ENCODE data around the gene AUP1. TPM values are rescaled to one million over a fixed set of nuclear protein-coding genes. Genes with fewer than 3 reads are reported as not detected.

AUP1 gene
- total RNA-seq, 1 experiment from 2014 or later = 154 TPM

GRCh38 chr2:74481431-74481830 lies 48.1 kb downstream of the AUP1 start:
- peaks cover 18% of the 10 kb centered on the region for H3K4me1 Mint-ChIP-seq (ENCODE audit: low read depth, unreplicated experiment)
- H3K9me3 Mint-ChIP-seq (ENCODE audit: unreplicated experiment) = no peaks in the 10 kb centered on the region
- H3K36me3 Mint-ChIP-seq (ENCODE audit: insufficient read depth, unreplicated experiment) = peaks cover 70% of the 10 kb centered on the region
- BruUV-seq (replicated peaks) = no TSS peak
- ChIA-PET POLR2A (interaction anchor here (0.8 to 1.8 kb wide), 3 partner anchors 18 to 23 kb away, joined by 3 to 7 read pairs (median 3); partner anchors contain the start of genes LBX2 and WBP1), CTCF (interaction anchor here (1.7 to 2.0 kb wide), 2 partner anchors 22 to 51 kb away, joined by 6 to 8 read pairs; no protein-coding TSS in a partner anchor)
- peak overlapping the region; percentile 76 for H3K4me3 ChIP-seq (ENCODE audit: low read depth, low read length)
- no peaks in the 10 kb centered on the region for H3K27me3 ChIP-seq (replicated peaks; ENCODE audit: control insufficient read depth, insufficient read depth, low read length)
- intact Hi-C loops (cut with micrococcal nuclease; ENCODE audit: unreplicated experiment) = no loop called here
- no peaks in the 10 kb centered on the region for H3K27me3 Mint-ChIP-seq (ENCODE audit: insufficient read depth, unreplicated experiment)
- peak overlapping the region; percentile 90 for H3K27ac Mint-ChIP-seq (ENCODE audit: unreplicated experiment)
- TF ChIP-seq, protein P1, sequence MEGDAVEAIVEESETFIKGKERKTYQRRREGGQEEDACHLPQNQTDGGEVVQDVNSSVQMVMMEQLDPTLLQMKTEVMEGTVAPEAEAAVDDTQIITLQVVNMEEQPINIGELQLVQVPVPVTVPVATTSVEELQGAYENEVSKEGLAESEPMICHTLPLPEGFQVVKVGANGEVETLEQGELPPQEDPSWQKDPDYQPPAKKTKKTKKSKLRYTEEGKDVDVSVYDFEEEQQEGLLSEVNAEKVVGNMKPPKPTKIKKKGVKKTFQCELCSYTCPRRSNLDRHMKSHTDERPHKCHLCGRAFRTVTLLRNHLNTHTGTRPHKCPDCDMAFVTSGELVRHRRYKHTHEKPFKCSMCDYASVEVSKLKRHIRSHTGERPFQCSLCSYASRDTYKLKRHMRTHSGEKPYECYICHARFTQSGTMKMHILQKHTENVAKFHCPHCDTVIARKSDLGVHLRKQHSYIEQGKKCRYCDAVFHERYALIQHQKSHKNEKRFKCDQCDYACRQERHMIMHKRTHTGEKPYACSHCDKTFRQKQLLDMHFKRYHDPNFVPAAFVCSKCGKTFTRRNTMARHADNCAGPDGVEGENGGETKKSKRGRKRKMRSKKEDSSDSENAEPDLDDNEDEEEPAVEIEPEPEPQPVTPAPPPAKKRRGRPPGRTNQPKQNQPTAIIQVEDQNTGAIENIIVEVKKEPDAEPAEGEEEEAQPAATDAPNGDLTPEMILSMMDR (IDR thresholded peaks at IDR 0.05; ENCODE audit: insufficient read depth in 1 of 2, low read depth in 1 of 2, low read length in 1 of 2, severe bottlenecking in 1 of 2, unreplicated experiment in 1 of 2) = no peak
- peaks cover 8% of the 10 kb centered on the region for H3K4me1 ChIP-seq
- H3K36me3 ChIP-seq (ENCODE audit: control insufficient read depth, insufficient read depth, low read length) = peaks cover 3% of the 10 kb centered on the region; the same call in 1 of the 2 replicates
- no peak for DNase-seq
- peak overlapping the region; percentile 82 for H3K4me3 Mint-ChIP-seq (ENCODE audit: unreplicated experiment)
- no peaks in the 10 kb centered on the region for H3K9me3 ChIP-seq

Other genes starting within 250 kb of the AUP1 start
- gene SLC4A5, start 186.3 kb downstream of the AUP1 start, total RNA-seq (2022) = 1.9 and 2.2 TPM in 2 replicates
- 132 and 139 TPM in 2 replicates for gene DCTN1, start 149.4 kb downstream of the AUP1 start, total RNA-seq (2022)
- 0.84 and 1.7 TPM in 2 replicates for gene C2orf81, start 108.1 kb downstream of the AUP1 start, total RNA-seq (2022)
- 8.4 and 9.9 TPM in 2 replicates for gene WDR54, start 108.0 kb downstream of the AUP1 start, total RNA-seq (2022)
- gene RTKN, start 87.8 kb downstream of the AUP1 start, total RNA-seq (2022) = 123 and 139 TPM in 2 replicates
- 25.2 and 29.1 TPM in 2 replicates for gene INO80B, start 74.6 kb downstream of the AUP1 start, total RNA-seq (2022)
- gene WBP1, start 71.3 kb downstream of the AUP1 start, total RNA-seq (2022) = 53.4 and 54.8 TPM in 2 replicates
- gene MOGS, start 64.3 kb downstream of the AUP1 start, total RNA-seq (2022) = 70.5 and 71.1 TPM in 2 replicates
- 88.4 and 102 TPM in 2 replicates for gene MRPL53, start 57.0 kb downstream of the AUP1 start, total RNA-seq (2022)
- 39.0 and 47.1 TPM in 2 replicates for gene CCDC142, start 46.7 kb downstream of the AUP1 start, total RNA-seq (2022)
- gene TTC31, start 46.6 kb downstream of the AUP1 start, total RNA-seq (2022) = 31.3 and 32.4 TPM in 2 replicates
- gene LBX2, start 30.1 kb downstream of the AUP1 start, total RNA-seq (2022) = 11.1 and 11.4 TPM in 2 replicates
- 27.0 and 29.7 TPM in 2 replicates for gene PCGF1, start 22.0 kb downstream of the AUP1 start, total RNA-seq (2022)
- 0.68 and 0.72 TPM in 2 replicates for gene TLX2, start 15.3 kb downstream of the AUP1 start, total RNA-seq (2022)
- 0.50 and 1.4 TPM in 2 replicates for gene DQX1, start 3.5 kb downstream of the AUP1 start, total RNA-seq (2022)
- 27.0 and 27.3 TPM in 2 replicates for gene HTRA2, start 227 bp upstream of the AUP1 start, total RNA-seq (2022)
- 13.8 and 15.9 TPM in 2 replicates for gene LOXL3, start 24.2 kb upstream of the AUP1 start, total RNA-seq (2022)
- 5.1 and 5.5 TPM in 2 replicates for gene DOK1, start 25.0 kb upstream of the AUP1 start, total RNA-seq (2022)
- gene M1AP, start 118.6 kb upstream of the AUP1 start, total RNA-seq (2022) = not detected in 2 replicates
- 6.2 and 7.6 TPM in 2 replicates for gene SEMA4F, start 124.5 kb upstream of the AUP1 start, total RNA-seq (2022)